ENCODE results near the gene KIAA0040. TPM values are rescaled to one million over a fixed set of nuclear protein-coding genes. Genes with fewer than 3 reads are reported as not detected.

KIAA0040 gene
- total RNA-seq, 1 experiment from 2014 or later = 0.31 TPM

- Histone ChIP-seq H3K4me1 (ENCODE audit: control insufficient read depth, insufficient read depth, low read length) (no peaks in the 10 kb centered on the region), H3K4me3 (ENCODE audit: low read depth in 2 of 2, low read length in 2 of 2) (no peak overlapping the region), H3K9me3 (ENCODE audit: control insufficient read depth, insufficient read depth, low read depth, low read length) (no peaks in the 10 kb centered on the region), H3K36me3 (ENCODE audit: control insufficient read depth, insufficient read depth, low read length) (no peaks in the 10 kb centered on the region), H3K27ac (ENCODE audit: low read length) (no peak overlapping the region), H3K27me3 (ENCODE audit: control insufficient read depth, insufficient read depth, low read length) (peaks cover 5% of the 10 kb centered on the region)
- BruUV-seq (replicated peaks) = no TSS peak
- in situ Hi-C loops (cut with HindIII; ENCODE audit: low pct_unique_long_range_greater_than_20kb, low sequenced_read_pairs) (no loop called here), intact Hi-C loops (cut with micrococcal nuclease; ENCODE audit: unreplicated experiment) (no loop called here)
- TF ChIP-seq SIN3A (IDR thresholded peaks at IDR 0.05; ENCODE audit: borderline replicate concordance, insufficient read depth, low read depth, low read length) = no peak
- TF ChIP-seq, protein P1, sequence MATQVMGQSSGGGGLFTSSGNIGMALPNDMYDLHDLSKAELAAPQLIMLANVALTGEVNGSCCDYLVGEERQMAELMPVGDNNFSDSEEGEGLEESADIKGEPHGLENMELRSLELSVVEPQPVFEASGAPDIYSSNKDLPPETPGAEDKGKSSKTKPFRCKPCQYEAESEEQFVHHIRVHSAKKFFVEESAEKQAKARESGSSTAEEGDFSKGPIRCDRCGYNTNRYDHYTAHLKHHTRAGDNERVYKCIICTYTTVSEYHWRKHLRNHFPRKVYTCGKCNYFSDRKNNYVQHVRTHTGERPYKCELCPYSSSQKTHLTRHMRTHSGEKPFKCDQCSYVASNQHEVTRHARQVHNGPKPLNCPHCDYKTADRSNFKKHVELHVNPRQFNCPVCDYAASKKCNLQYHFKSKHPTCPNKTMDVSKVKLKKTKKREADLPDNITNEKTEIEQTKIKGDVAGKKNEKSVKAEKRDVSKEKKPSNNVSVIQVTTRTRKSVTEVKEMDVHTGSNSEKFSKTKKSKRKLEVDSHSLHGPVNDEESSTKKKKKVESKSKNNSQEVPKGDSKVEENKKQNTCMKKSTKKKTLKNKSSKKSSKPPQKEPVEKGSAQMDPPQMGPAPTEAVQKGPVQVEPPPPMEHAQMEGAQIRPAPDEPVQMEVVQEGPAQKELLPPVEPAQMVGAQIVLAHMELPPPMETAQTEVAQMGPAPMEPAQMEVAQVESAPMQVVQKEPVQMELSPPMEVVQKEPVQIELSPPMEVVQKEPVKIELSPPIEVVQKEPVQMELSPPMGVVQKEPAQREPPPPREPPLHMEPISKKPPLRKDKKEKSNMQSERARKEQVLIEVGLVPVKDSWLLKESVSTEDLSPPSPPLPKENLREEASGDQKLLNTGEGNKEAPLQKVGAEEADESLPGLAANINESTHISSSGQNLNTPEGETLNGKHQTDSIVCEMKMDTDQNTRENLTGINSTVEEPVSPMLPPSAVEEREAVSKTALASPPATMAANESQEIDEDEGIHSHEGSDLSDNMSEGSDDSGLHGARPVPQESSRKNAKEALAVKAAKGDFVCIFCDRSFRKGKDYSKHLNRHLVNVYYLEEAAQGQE (IDR thresholded peaks at IDR 0.05; ENCODE audit: insufficient read depth in 1 of 2, low read depth in 2 of 2, low read length in 1 of 2) = no peak
- TF ChIP-seq, protein P2, sequence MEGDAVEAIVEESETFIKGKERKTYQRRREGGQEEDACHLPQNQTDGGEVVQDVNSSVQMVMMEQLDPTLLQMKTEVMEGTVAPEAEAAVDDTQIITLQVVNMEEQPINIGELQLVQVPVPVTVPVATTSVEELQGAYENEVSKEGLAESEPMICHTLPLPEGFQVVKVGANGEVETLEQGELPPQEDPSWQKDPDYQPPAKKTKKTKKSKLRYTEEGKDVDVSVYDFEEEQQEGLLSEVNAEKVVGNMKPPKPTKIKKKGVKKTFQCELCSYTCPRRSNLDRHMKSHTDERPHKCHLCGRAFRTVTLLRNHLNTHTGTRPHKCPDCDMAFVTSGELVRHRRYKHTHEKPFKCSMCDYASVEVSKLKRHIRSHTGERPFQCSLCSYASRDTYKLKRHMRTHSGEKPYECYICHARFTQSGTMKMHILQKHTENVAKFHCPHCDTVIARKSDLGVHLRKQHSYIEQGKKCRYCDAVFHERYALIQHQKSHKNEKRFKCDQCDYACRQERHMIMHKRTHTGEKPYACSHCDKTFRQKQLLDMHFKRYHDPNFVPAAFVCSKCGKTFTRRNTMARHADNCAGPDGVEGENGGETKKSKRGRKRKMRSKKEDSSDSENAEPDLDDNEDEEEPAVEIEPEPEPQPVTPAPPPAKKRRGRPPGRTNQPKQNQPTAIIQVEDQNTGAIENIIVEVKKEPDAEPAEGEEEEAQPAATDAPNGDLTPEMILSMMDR (IDR thresholded peaks at IDR 0.05) = no peak
- no peak for TF ChIP-seq POLR2AphosphoS5 (IDR thresholded peaks at IDR 0.05; ENCODE audit: low read depth, low read length)
- no peak for TF ChIP-seq TCF7L2 (IDR thresholded peaks at IDR 0.05; ENCODE audit: low read depth, low read length)
- no peak for DNase-seq (ENCODE audit: low read depth, low spot score)
- POLR2A ChIA-PET = no interaction called here
- no peak for ATAC-seq
- CTCF ChIA-PET = interaction anchor here (0.6 kb wide), 1 partner anchor 1221 kb away, joined by 7 read pairs; no protein-coding TSS in a partner anchor
Observed at GRCh38 chr1:175137369-175137768, 55.2 kb downstream of the KIAA0040 start.

GRCh38 chr1:175136246-175136645, 56.3 kb downstream of the KIAA0040 start:
- CTCF ChIA-PET = no interaction called here
- in situ Hi-C loops (cut with HindIII; ENCODE audit: low pct_unique_long_range_greater_than_20kb, low sequenced_read_pairs) = no loop called here
- no TSS peak for BruUV-seq (replicated peaks)

More at GRCh38 chr1:175136246-175136645, 56.3 kb downstream of the KIAA0040 start:
- Histone ChIP-seq H3K4me3 (ENCODE audit: low read depth in 2 of 2, low read length in 2 of 2) (no peak overlapping the region), H3K36me3 (ENCODE audit: control insufficient read depth, insufficient read depth, low read length) (no peaks in the 10 kb centered on the region), H3K27ac (ENCODE audit: low read length) (no peak overlapping the region), H3K27me3 (ENCODE audit: control insufficient read depth, insufficient read depth, low read length) (peaks cover 5% of the 10 kb centered on the region), H3K4me1 (ENCODE audit: control insufficient read depth, insufficient read depth, low read length) (no peaks in the 10 kb centered on the region), H3K9me3 (ENCODE audit: control insufficient read depth, insufficient read depth, low read depth, low read length) (no peaks in the 10 kb centered on the region)
- TF ChIP-seq, protein P2 (IDR thresholded peaks at IDR 0.05) = no peak
- TF ChIP-seq POLR2AphosphoS5 (IDR thresholded peaks at IDR 0.05; ENCODE audit: low read depth, low read length) (no peak), TCF7L2 (IDR thresholded peaks at IDR 0.05; ENCODE audit: low read depth, low read length) (no peak), SIN3A (IDR thresholded peaks at IDR 0.05; ENCODE audit: borderline replicate concordance, insufficient read depth, low read depth, low read length) (no peak)
- TF ChIP-seq, protein P1 (IDR thresholded peaks at IDR 0.05; ENCODE audit: insufficient read depth in 1 of 2, low read depth in 2 of 2, low read length in 1 of 2) = no peak
- ATAC-seq (no peak), DNase-seq (ENCODE audit: low read depth, low spot score) (no peak)
- POLR2A ChIA-PET = no interaction called here
- intact Hi-C loops (cut with micrococcal nuclease; ENCODE audit: unreplicated experiment) = no loop called here

Measured in Panc1 (cell line).